Measurements from ENCODE around the gene MPZL2.

DNA sequence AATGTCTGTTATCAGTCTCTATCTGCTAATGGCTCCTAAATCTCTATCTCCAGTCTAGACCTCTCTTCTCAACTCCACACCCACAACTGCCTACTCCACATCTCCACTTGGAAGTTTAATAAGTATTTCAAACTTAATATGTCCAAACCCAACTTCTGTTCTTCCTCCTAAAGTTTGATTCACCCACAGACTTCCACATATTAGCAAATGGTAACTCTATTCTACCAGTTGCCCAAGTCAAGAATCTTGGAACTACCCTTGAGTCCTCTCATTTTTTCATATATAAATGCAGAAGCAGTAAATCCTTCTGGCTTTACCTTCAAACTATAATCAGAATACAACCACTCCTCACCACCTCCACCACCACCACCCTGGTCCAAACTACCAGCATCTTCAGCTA lies 32.6 kb downstream of the MPZL2 start:
- no peak for TF ChIP-seq CTCF (IDR thresholded peaks at IDR 0.05)
- TF ChIP-seq POLR2AphosphoS5 (IDR thresholded peaks at IDR 0.05; ENCODE audit: low read depth, low read length) = no peak
- no peak for TF ChIP-seq SIN3A (IDR thresholded peaks at IDR 0.05; ENCODE audit: borderline replicate concordance, insufficient read depth, low read depth, low read length)
- TF ChIP-seq, protein P1, sequence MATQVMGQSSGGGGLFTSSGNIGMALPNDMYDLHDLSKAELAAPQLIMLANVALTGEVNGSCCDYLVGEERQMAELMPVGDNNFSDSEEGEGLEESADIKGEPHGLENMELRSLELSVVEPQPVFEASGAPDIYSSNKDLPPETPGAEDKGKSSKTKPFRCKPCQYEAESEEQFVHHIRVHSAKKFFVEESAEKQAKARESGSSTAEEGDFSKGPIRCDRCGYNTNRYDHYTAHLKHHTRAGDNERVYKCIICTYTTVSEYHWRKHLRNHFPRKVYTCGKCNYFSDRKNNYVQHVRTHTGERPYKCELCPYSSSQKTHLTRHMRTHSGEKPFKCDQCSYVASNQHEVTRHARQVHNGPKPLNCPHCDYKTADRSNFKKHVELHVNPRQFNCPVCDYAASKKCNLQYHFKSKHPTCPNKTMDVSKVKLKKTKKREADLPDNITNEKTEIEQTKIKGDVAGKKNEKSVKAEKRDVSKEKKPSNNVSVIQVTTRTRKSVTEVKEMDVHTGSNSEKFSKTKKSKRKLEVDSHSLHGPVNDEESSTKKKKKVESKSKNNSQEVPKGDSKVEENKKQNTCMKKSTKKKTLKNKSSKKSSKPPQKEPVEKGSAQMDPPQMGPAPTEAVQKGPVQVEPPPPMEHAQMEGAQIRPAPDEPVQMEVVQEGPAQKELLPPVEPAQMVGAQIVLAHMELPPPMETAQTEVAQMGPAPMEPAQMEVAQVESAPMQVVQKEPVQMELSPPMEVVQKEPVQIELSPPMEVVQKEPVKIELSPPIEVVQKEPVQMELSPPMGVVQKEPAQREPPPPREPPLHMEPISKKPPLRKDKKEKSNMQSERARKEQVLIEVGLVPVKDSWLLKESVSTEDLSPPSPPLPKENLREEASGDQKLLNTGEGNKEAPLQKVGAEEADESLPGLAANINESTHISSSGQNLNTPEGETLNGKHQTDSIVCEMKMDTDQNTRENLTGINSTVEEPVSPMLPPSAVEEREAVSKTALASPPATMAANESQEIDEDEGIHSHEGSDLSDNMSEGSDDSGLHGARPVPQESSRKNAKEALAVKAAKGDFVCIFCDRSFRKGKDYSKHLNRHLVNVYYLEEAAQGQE (IDR thresholded peaks at IDR 0.05; ENCODE audit: insufficient read depth in 1 of 2, low read depth in 2 of 2, low read length in 1 of 2) = no peak
- no peak for TF ChIP-seq TCF7L2 (IDR thresholded peaks at IDR 0.05; ENCODE audit: low read depth, low read length)

Data from Panc1 (cell line).